Measurements from ENCODE around the gene RABGEF1. TPM values are rescaled to one million over a fixed set of nuclear protein-coding genes. Genes with fewer than 3 reads are reported as not detected.
"Not testable (repeated sequence)": the region's sequence is repeated elsewhere in the genome, so short reads cannot be mapped to it uniquely, and the experiment has no call there.

RABGEF1 gene
- total and polyA plus RNA-seq, 12 donors, result 7.2 to 23.4 (median 16.6) TPM

DNA sequence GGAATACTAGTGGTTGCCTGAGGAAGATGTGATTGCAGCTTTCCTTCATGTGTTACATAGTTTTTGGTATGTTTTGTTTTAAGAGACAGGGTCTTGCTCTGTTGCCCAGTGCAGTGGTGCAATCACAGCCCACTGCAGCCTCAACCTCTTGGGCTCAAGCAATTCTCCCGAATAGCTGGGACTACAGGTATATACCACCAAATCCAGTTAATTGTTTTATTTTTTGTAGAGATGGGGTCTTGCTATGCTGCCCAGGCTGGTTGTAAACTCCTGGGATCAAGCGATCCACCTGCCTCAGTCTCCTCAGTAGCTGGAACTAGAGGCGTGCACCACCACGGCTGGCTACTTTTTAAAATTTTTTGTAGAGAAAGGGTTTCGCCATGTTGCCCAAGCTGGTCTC lies 101.4 kb downstream of the RABGEF1 start:
- Histone ChIP-seq H3K4me3 (no peak overlapping the region), H3K4me1 (peaks cover 0 to 19% (median 7%) of the 10 kb centered on the region in 9 donors), H3K27me3 (no peaks in the 10 kb centered on the region), H3K9me3 (peaks cover 0 to 3% (median 0%) of the 10 kb centered on the region in 11 donors), H3K36me3 (no peaks in the 10 kb centered on the region), H3K27ac (no peak overlapping the region)
- ATAC-seq, result no peak
- no peak for DNase-seq
- WGBS, 2 donors, result 93 to 95% methylated on average over 5 of the region's 5 CpGs
- TF ChIP-seq CTCF (IDR thresholded peaks at IDR 0.05), result no peak
- intact Hi-C loops (cut with DNase I), result loop anchor here in 2 of 10 donors (5.0 to 10.0 kb wide), 2 partner anchors 97 to 155 kb away; partner anchors contain the start of genes RABGEF1 (in 1 of the 2), SBDS (in 1 of the 2) and TYW1 (in 1 of the 2)

DNA sequence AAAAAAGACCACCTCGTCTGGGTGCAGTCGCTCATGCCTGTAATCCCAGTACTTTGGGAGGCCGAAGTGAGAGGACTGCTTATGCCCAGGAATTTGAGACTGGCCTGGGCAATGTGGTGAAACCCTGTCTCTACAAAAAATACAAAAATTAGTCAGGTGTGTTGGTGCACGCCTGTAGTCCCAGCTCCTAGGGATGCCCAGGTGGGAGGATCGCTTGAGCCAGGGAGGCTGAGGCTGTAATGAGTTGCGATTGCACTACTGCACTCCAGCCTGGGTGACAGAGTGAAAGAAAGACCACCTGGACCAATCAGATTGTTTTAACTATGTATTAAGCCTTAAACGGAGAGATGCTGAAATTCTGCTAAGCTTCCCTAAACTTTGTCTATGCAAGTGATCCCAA lies 103.0 kb downstream of the RABGEF1 start:
- 76 to 79% methylated on average over 7 of the region's 7 CpGs for WGBS, 2 donors
- Histone ChIP-seq H3K4me1 (peaks cover 0 to 19% (median 7%) of the 10 kb centered on the region in 9 donors), H3K4me3 (peak overlapping the region in 6 of 10 donors; percentile 89 to 99 (median 94))
- intact Hi-C loops (cut with DNase I), result loop anchor here in 2 of 10 donors (5.0 to 10.0 kb wide), 2 partner anchors 99 to 154 kb away; partner anchors contain the start of genes RABGEF1 (in 1 of the 2), SBDS (in 1 of the 2) and TYW1 (in 1 of the 2)
- H3K36me3 ChIP-seq, ATAC-seq, H3K9me3 ChIP-seq, H3K27ac ChIP-seq, DNase-seq, H3K27me3 ChIP-seq: not testable (repeated sequence)

DNA sequence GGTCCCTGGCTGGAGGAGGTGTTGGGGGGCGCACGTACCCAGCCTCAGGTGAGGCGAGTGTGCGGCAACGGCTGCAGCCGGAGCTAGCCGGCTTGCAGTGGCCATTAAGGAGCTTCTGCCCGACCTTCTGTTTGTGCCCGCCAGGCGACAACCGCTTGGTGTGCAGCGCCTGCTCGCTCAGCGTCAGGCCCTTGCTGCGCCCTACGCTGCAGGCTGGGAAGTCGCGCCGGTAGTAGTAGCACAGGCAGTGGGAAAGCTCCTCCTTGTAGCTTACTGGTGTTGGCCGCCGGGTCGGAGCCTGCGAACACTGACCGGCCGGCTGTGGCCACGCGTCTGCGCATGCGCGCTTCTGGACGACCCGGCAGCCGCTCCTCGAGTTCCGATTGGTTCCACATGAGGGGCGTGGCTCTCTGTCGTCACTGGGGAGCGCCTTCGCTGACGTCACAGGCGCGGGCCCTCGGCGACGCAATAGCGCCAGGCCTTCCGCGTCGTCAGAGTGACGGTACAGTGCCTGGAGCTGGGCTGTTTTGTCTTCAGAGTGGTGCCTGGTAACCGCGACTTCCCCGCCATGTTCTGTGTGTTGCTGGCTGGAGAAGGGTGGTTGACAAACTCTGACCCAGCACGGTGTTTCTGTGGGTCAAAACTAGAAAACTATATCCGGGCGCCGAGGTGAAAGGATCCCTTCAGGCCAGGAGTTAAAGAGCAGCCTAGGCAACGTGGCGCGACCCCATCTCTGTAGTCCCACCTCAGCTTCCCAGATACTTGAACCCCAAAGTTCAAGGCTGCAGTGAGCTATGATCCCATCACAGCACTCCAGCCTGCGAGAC lies 104.2 kb downstream of the RABGEF1 start:
- intact Hi-C loops (cut with DNase I), result loop anchor here in 3 of 10 donors (2.0 to 10.0 kb wide), 3 partner anchors 100 to 153 kb away; partner anchors contain the start of genes RABGEF1 (in 2 of the 3), SBDS (in 1 of the 3) and TYW1 (in 1 of the 3)
- 0 to 1% methylated on average over 61 of the region's 61 CpGs for WGBS, 2 donors
- peak in 3 of 9 donors; percentile 26 to 30 (median 27) for TF ChIP-seq CTCF (IDR thresholded peaks at IDR 0.05)
- Histone ChIP-seq H3K4me3 (peak overlapping the region; percentile 69 to 99 (median 92)), H3K36me3 (no peaks in the 10 kb centered on the region), H3K4me1 (peaks cover 0 to 19% (median 7%) of the 10 kb centered on the region in 9 donors), H3K27me3 (no peaks in the 10 kb centered on the region), H3K27ac (peak overlapping the region; percentile 83 to 98 (median 92)), H3K9me3 (no peaks in the 10 kb centered on the region)
- peak; percentile 98 to 99 for DNase-seq
- peak; percentile 97 to 99 (median 99) for ATAC-seq

GRCh38 chr7:66845379-66846095 lies 105.0 kb downstream of the RABGEF1 start:
- ATAC-seq, result no peak
- no peaks in the 10 kb centered on the region for H3K36me3 ChIP-seq
- DNase-seq, result peak in 1 of 2 donors; percentile 13
- peaks cover 0 to 19% (median 7%) of the 10 kb centered on the region in 9 donors for H3K4me1 ChIP-seq
- peak overlapping the region; percentile 83 to 98 (median 92) for H3K27ac ChIP-seq
- WGBS, 2 donors, result 56 to 69% methylated on average over 19 of the region's 19 CpGs
- H3K27me3 ChIP-seq, result no peaks in the 10 kb centered on the region
- intact Hi-C loops (cut with DNase I), result loop anchor here in 2 of 10 donors (2.0 to 10.0 kb wide), 2 partner anchors 101 to 105 kb away; partner anchors contain the start of gene RABGEF1 (in 2 of the 2)
- no peaks in the 10 kb centered on the region for H3K9me3 ChIP-seq
- TF ChIP-seq CTCF (IDR thresholded peaks at IDR 0.05), result no peak
- H3K4me3 ChIP-seq, result peak overlapping the region; percentile 69 to 99 (median 92)

DNA sequence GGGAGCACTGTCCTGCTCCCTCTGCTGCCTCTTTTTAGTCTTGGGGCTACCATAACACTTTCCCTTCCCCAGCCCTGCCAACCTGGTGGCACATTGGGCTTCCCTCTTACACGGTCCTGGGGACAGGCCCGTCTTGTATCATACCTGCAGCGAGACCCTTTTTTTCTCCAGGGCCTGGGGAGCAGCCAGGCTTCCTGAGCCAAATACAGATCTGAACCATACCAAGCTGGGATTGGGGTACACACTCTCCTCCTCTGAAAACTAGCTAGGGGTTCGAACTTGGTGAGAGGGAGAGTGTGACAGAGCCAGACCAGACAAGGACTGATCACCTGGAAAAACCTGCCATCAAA lies 105.5 kb downstream of the RABGEF1 start:
- H3K36me3 ChIP-seq, ATAC-seq, DNase-seq, H3K9me3 ChIP-seq, H3K27me3 ChIP-seq: not testable (repeated sequence)
- intact Hi-C loops (cut with DNase I), result loop anchor here in 1 of 10 donors (10.0 kb wide), 1 partner anchor 101 kb away; the partner anchor contains the start of gene RABGEF1
- Histone ChIP-seq H3K4me3 (peak overlapping the region in 1 of 10 donors; percentile 96), H3K4me1 (peaks cover 0 to 19% (median 7%) of the 10 kb centered on the region in 9 donors), H3K27ac (peak overlapping the region in 3 of 10 donors; percentile 95 to 98 (median 96))
- WGBS, 2 donors, result 93 to 94% methylated on average over 4 of the region's 4 CpGs

- H3K4me3 ChIP-seq, DNase-seq, H3K9me3 ChIP-seq, H3K27me3 ChIP-seq, ATAC-seq, H3K36me3 ChIP-seq: not testable (repeated sequence)
- WGBS, 2 donors, result 26 to 30% methylated on average over 1 of the region's 2 CpGs
- H3K4me1 ChIP-seq, result peaks cover 0 to 19% (median 7%) of the 10 kb centered on the region in 9 donors
- H3K27ac ChIP-seq, result peak overlapping the region in 1 of 10 donors; percentile 33
- intact Hi-C loops (cut with DNase I), result loop anchor here in 1 of 10 donors (10.0 kb wide), 1 partner anchor 103 kb away; the partner anchor contains the start of gene RABGEF1
These were observed 107.0 kb downstream of the RABGEF1 start for GRCh38 chr7:66847523-66847855.
